Frontal cortex (tissue), 1 donor: ENCODE data around the gene GP1BB. TPM values are rescaled to one million over a fixed set of nuclear protein-coding genes. Genes with fewer than 3 reads are reported as not detected.

ENCODE experiments used
- total RNA-seq: library from RNA; depleted of rRNA; stranded (reverse); fragments of >200 nt; gene quantifications from one replicate; pipeline ENCODE4 v1.2.3, GENCODE V29; 2014

The GP1BB gene
- total RNA-seq, 1 donor from 2014 or later = 24.1 TPM

Other genes starting within 250 kb of the GP1BB start
- 32.2 TPM for gene UFD1, start 244.3 kb upstream of the GP1BB start, total RNA-seq
- gene CDC45, start 243.6 kb upstream of the GP1BB start, total RNA-seq = 0.82 TPM
- gene CLDN5, start 199.1 kb upstream of the GP1BB start, total RNA-seq = 84.8 TPM
- 132 TPM for gene SEPTIN5, start 9.0 kb upstream of the GP1BB start, total RNA-seq
- gene TBX1, start 37.2 kb downstream of the GP1BB start, total RNA-seq = not detected
- gene GNB1L, start 131.3 kb downstream of the GP1BB start, total RNA-seq = 2.9 TPM
- 13.0 TPM for gene RTL10, start 131.3 kb downstream of the GP1BB start, total RNA-seq
- gene COMT, start 218.2 kb downstream of the GP1BB start, total RNA-seq = 26.5 TPM
- gene TXNRD2, start 218.3 kb downstream of the GP1BB start, total RNA-seq = 15.5 TPM